ENCODE measurements around the gene SLC25A10.
"Not testable (repeated sequence)": the region's sequence is repeated elsewhere in the genome, so short reads cannot be mapped to it uniquely, and the experiment has no call there.

The SLC25A10 gene

GRCh38 chr17:81722184-81723120 is 10.4 kb downstream of the SLC25A10 start:
- DNase-seq: no peak

DNA sequence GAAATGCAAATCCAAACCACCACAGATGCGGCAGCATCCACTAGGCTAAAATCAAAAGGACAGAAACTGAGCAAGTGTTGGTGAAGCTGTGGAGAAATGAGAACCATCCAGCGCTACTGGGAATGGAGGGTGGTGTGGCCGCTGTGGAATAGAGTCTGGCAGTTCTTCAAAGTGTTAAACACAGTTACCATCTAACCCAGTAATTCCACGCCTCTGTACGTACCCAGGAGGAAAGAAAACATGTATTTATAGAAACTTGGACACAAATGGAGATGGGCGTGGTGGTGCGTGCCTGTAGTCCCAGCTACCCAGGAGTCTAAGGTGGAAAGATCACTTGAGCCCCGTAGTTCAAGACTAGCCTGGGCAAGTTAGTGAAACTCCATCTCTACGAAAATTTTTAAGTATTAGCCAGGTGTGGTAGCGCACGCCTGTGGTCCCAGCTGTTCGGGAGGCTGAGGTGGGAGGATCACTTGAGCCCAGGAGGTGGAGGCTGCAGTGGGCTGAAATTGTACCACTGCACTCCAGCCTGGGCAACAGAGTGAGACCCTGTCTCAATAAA is 11.6 kb downstream of the SLC25A10 start:
- no peak for DNase-seq

- DNase-seq: no peak
These were observed 13.4 kb downstream of the SLC25A10 start for GRCh38 chr17:81725439-81725838.

DNA sequence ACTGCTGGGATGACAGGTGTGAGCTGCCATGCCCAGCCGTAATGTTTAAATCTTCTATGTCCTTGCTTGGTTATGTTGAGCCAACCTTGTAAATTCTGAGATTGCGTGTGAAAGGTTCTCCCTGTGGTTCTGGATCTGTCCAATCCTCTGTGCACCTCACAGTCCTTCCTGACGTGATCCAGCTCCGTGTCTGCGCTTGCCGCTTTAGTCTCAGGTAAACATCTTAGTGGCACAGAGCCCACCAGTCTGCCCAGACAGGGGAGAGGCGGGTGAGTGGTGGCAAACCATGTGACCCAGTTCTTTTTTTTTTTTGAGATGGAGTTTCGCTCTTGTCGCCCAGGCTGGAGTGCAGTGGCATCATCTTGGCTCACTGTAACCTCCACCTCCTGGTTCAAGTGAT is 13.9 kb downstream of the SLC25A10 start:
- DNase-seq: no peak

DNA sequence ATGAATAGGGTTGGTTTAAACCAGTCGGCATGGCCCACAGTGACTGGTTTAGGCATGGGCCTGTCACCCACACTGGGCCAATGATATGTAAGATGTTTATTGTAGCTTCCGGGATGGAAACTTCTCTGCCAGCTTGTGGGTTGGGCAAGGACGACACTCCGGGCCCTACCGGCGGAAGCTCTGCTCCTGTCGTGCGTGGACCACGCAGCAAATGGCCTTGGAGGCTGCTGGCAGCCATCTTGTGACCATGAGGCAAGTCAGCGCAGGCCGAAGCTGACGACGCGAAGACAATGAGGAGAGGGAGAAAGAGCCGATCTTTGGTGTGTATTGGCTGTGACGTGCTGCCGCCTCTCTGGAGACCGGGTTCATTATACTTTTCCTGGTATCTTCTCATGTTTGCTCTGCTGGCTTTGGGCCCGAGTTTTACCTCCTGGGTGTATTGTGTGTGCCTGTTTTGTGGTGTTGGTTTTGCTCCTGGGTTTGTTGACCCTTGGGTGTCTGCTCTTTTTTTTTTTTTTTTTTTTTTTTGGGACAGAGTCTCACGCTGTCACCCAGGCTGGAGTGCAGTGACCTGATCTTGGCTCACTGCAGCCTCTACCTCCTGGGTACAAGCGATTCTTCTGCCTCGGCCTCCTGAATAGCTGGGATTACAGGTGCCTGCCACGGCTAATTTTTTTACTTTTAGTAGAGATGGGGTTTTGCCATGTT is 15.4 kb downstream of the SLC25A10 start:
- DNase-seq: no peak

DNA sequence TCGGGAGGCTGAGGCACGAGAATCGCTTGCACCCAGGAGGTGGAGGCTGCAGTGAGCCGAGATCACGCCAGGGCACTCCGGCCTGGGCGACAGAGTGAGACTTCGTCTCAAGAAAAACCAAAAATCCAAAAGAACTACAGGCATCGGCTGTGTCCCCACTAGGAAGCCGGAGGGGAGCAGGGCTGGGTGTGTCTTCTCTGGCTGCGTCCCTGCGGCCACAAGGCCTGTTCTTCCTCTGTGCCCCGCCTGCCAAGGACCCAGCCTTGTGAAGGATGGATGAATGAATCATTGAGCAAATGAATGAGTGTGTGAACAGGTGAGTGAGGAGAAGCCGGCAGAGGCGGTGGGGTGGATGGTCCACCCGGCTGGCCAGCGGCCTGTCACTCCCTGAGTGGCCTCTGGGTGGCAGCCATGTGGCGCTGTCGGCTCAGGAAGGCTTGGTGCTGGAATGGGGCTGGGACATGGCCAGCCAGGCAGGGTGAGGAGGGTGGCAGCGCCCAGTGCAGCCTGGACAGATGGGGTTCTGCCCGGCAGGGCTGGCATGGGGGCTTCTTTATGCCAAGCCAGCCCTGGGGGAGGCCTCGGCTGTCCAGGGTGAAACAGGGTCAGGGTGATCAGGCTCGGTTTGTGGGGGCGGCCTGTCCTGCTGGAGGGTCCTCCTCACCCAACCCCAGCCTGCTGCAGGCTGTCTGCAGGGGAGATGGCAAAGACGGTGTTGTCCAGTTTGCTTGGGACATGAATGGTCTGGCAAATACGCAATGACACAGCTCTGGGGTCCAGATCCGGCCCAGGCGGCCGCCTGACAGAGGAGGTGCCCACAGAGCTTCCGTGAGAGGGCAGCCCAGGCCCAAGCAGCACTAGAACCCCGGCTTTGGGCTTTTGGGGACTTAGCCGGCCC is 21.7 kb downstream of the SLC25A10 start:
- DNase-seq: peak; percentile 87

DNA sequence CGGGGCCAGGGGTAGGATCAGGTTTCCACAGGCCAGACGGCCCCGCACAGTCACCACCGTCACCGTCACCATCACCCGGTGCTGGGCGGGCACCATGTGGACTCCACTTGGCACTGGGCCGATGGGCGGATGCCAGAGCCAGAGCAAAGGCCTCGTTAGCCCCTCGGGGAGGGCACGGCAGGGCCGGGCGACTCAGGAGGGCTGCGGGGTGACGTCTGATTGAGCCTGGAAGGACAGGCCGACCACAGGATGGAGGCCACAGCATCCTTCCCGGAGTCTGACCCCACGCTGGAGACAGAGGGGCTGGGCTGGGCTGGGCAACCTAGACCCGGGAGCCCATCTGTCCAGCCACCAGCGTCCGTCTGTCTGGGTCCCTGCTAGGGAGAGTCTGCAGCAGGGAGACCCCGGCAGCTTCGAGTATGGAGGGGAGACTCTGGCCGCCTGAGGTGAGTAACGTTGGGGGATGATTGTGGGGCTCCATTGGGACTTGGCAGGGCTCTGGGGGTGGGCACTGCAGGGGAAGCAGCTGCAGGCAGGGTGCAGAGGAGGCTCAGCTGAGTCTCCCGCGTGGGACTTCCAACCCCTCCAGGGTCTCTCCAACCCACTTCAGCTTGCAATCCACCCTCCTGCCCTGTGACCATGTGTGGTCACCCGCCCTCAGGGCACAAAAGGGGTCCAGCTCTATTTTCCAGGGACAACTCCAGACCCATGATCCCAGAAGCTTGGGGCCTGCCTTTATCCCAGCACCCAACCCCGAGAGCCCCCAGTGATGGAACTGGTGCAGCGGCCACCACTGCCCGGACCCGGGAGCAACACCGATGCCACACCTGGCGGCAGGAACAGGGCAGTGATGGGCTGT is 22.6 kb downstream of the SLC25A10 start:
- no peak for DNase-seq

- DNase-seq: no peak
These were observed 23.4 kb downstream of the SLC25A10 start for GRCh38 chr17:81735264-81736102.

DNA sequence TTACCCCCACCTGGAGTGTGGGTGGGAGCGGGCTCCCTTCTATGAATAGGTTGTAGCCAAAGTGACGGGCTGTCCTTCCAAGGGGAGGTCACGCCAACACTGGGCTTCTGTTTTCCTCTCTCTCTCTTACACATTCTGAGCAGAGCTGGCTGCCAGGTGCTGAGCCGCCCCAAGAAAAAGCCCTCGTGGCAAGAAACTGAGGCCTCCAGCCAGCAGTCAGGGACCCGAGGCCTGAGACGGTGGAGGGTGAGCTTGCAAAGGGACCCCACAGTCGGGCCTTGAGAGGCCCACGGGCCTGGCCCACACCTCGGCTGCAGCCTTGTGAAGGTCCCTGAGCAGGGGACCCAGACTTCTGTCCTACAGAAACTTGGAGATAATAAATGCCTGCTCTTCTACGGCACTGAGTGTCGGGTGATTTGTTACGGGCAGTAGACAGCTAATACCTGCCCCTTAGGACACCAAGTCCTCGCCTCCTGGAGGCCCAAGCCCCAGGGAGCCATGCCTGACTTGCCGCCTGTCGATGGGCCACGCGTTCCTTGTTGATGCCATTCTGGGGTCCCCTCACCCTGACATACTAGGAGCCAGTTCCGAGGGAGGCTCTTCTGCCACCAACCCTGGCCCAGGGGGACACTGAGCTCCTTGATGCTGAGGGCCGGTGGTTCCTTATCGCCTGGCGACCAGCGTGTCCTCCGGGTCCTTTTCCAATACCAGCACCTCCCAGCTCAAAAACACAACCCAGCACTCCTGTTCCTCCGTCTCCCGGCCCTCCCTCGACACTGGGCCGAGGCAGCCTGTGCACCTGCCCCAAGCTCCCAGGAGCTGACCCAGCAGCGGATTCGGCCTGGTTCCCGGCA is 26.1 kb downstream of the SLC25A10 start:
- no peak for DNase-seq

GRCh38 chr17:81738801-81739393 is 26.8 kb downstream of the SLC25A10 start:
- DNase-seq: no peak

GRCh38 chr17:81739593-81739992 is 27.5 kb downstream of the SLC25A10 start:
- not testable (repeated sequence) for DNase-seq

GRCh38 chr17:81740395-81740961 is 28.4 kb downstream of the SLC25A10 start:
- no peak for DNase-seq

DNA sequence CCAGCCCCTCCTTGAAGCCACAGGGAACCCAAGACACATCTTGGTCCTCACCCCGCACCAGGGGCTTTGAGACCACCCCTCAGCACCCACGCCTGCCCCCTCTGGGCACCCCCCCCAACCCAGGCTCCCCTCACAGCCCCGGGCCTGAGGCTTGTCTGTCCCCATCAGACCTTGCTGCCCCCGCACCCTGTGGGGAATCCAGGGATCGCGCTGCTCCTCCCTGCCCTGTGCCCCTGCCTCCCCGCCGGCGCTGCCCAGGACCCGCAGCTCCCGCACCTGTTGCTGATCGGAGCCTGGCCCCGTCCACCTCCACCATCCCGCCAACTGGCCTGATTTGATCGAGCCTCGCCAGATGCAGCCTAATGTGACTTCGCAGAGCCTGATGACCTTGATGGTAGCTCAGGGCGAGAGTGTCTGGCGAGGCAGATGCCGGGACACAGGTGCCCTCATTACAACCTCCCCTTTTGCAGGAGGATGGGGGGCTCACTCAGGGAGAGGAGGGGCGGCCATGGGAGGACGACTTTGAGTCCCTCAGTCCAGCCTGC is 29.0 kb downstream of the SLC25A10 start:
- no peak for DNase-seq

DNA sequence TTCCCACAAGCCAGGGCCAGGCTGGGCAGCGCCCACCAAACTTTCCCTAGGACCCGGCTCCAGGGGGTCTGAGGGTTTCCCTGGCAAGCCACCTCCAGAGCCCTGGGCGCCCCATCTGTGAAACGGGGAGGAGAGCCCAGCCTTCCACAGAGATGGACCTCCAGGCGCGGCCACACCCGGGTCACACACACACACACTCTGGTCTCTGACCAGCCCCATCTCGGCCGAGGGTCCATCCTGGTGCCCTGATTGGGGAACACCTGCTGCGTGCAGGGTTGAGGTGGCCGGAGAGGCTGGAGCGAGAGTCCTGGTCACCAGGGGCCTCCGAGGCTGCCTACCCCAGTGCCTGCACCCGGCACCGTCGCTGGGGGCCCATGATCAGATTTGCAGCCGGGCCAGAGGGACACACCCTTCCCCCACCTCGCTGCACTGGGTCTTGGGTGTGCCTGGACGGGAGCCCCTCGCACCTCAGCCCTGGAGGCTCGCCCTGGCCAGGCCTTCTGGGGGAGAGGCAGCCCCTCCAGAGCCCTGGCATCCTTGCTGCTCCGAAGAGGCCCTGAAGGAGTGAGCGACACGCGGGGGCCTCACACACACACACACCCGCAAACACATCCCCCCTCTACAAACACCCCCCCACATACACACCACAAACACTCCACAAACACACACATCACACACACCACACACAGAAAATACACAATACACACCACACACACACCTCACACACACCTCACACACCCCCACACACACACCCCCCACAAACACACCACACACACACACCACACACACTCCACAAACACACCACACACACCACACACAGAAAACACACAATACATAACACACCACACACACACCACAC is 29.7 kb downstream of the SLC25A10 start:
- no peak for DNase-seq
